Iris pigment epithelial cell (primary cell): ENCODE data around the gene FMR1NB.

Experiments used
- DNase-seq: peaks from one replicate; pipeline ENCODE4 v3.0.0-alpha.2; 2011; ENCODE audit warnings: low read depth

FMR1NB gene

DNA sequence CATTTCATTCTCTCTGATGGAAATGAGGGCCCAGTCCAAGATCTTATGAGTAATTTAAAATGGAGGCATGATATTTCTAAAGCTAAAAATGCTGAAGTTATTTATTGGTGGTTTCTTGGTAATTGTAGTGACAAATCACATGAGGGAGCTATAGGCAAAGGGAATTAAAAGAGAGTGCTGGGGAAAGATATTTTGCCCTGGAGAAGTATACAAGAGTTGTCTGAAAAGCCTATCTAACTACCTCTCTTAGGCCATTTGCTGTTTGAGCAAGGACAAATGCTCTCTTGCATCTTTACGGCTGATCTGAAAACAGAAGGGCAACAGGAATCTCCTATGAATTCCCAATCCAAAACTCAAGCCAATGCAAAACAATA is 89.4 kb downstream of the FMR1NB start:
- DNase-seq = no peak
